ENCODE measurements around the gene QSOX2.

Gene QSOX2

DNA sequence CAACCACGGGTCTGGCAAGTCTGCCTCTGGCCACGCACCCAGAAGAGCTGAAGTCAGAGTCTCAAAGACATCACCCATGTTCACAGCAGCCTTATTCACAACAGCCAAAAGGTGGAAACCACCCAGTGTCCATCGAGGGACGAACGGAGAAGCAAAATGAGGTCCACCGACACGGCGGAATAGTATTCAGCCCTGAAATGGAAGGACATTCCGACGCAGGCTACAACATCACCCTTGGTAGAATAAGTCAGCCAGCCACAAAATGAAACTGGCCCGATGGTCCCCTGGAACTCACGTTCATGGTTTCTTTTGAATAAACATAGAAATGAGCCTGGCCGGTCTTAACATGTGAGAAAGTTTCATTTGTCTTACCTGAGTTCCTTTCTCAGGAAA, 41.4 kb upstream of the QSOX2 start:
- Histone ChIP-seq H3K9me3 (no peaks in the 10 kb centered on the region), H3K27ac (no peak overlapping the region), H3K36me3 (no peaks in the 10 kb centered on the region), H3K4me3 (no peak overlapping the region), H3K27me3 (peaks cover 0 to 75% of the 10 kb centered on the region in 2 donors), H3K4me1 (peaks cover 0 to 12% (median 8%) of the 10 kb centered on the region in 4 donors)
- DNase-seq: no peak
- TF ChIP-seq, protein P1, sequence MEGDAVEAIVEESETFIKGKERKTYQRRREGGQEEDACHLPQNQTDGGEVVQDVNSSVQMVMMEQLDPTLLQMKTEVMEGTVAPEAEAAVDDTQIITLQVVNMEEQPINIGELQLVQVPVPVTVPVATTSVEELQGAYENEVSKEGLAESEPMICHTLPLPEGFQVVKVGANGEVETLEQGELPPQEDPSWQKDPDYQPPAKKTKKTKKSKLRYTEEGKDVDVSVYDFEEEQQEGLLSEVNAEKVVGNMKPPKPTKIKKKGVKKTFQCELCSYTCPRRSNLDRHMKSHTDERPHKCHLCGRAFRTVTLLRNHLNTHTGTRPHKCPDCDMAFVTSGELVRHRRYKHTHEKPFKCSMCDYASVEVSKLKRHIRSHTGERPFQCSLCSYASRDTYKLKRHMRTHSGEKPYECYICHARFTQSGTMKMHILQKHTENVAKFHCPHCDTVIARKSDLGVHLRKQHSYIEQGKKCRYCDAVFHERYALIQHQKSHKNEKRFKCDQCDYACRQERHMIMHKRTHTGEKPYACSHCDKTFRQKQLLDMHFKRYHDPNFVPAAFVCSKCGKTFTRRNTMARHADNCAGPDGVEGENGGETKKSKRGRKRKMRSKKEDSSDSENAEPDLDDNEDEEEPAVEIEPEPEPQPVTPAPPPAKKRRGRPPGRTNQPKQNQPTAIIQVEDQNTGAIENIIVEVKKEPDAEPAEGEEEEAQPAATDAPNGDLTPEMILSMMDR (IDR thresholded peaks at IDR 0.05): no peak
- intact Hi-C loops (cut with DNase I; ENCODE audit: low total_unique reads): loop anchor here (10.0 kb wide), 1 partner anchor 142 kb away; no protein-coding TSS in a partner anchor

GRCh38 chr9:136286359-136286986, 40.9 kb upstream of the QSOX2 start:
- intact Hi-C loops (cut with DNase I; ENCODE audit: low total_unique reads): loop anchor here (10.0 kb wide), 1 partner anchor 142 kb away; no protein-coding TSS in a partner anchor
- H3K9me3 ChIP-seq: no peaks in the 10 kb centered on the region
- no peak overlapping the region for H3K4me3 ChIP-seq
- no peak overlapping the region for H3K27ac ChIP-seq
- TF ChIP-seq, protein P1 (IDR thresholded peaks at IDR 0.05): no peak
- peaks cover 0 to 75% of the 10 kb centered on the region in 2 donors for H3K27me3 ChIP-seq
- no peaks in the 10 kb centered on the region for H3K36me3 ChIP-seq
- DNase-seq: no peak
- peaks cover 0 to 12% (median 8%) of the 10 kb centered on the region in 4 donors for H3K4me1 ChIP-seq

- TF ChIP-seq, protein P1 (IDR thresholded peaks at IDR 0.05): no peak
- intact Hi-C loops (cut with DNase I; ENCODE audit: low total_unique reads): loop anchor here (10.0 kb wide), 1 partner anchor 141 kb away; no protein-coding TSS in a partner anchor
Observed at GRCh38 chr9:136285501-136286358, 40.1 kb upstream of the QSOX2 start.

GRCh38 chr9:136284951-136285350, 39.3 kb upstream of the QSOX2 start:
- Histone ChIP-seq H3K9me3 (peaks cover 0 to 3% (median 0%) of the 10 kb centered on the region in 3 donors), H3K36me3 (no peaks in the 10 kb centered on the region), H3K27ac (no peak overlapping the region), H3K4me3 (no peak overlapping the region), H3K27me3 (peaks cover 0 to 73% of the 10 kb centered on the region in 2 donors), H3K4me1 (peaks cover 0 to 12% (median 8%) of the 10 kb centered on the region in 4 donors)
- intact Hi-C loops (cut with DNase I; ENCODE audit: low total_unique reads): loop anchor here (10.0 kb wide), 1 partner anchor 140 kb away; no protein-coding TSS in a partner anchor
- DNase-seq: no peak
- TF ChIP-seq, protein P1 (IDR thresholded peaks at IDR 0.05): no peak

More at GRCh38 chr9:136285501-136286358, 40.1 kb upstream of the QSOX2 start:
- no peak for DNase-seq
- Histone ChIP-seq H3K27me3 (peaks cover 0 to 74% of the 10 kb centered on the region in 2 donors), H3K4me3 (no peak overlapping the region), H3K9me3 (no peaks in the 10 kb centered on the region), H3K4me1 (peaks cover 0 to 12% (median 8%) of the 10 kb centered on the region in 4 donors), H3K27ac (no peak overlapping the region), H3K36me3 (no peaks in the 10 kb centered on the region)

- intact Hi-C loops (cut with DNase I; ENCODE audit: low total_unique reads): loop anchor here (10.0 kb wide), 1 partner anchor 140 kb away; no protein-coding TSS in a partner anchor
- H3K4me3 ChIP-seq: no peak overlapping the region
- H3K27me3 ChIP-seq: peaks cover 0 to 74% of the 10 kb centered on the region in 2 donors
- H3K27ac ChIP-seq: no peak overlapping the region
- peaks cover 0 to 12% (median 8%) of the 10 kb centered on the region in 4 donors for H3K4me1 ChIP-seq
- TF ChIP-seq, protein P1 (IDR thresholded peaks at IDR 0.05): no peak
- DNase-seq: no peak
- H3K9me3 ChIP-seq: peaks cover 0 to 9% (median 0%) of the 10 kb centered on the region in 3 donors
- H3K36me3 ChIP-seq: no peaks in the 10 kb centered on the region
Observed at GRCh38 chr9:136284311-136284710, 38.7 kb upstream of the QSOX2 start.

Data from tibial artery (tissue), 4 donors.